HG02885 (cell line): ENCODE measurements around the gene PRRT4.

ENCODE experiments used
- ATAC-seq: cut with Tn5 transposase; IDR thresholded peaks from one replicate; pipeline ENCODE4 v1.9.1; 2021; ENCODE audit warnings: mild to moderate bottlenecking; ENCODE audit not compliant: unreplicated experiment, poor library complexity

The PRRT4 gene

DNA sequence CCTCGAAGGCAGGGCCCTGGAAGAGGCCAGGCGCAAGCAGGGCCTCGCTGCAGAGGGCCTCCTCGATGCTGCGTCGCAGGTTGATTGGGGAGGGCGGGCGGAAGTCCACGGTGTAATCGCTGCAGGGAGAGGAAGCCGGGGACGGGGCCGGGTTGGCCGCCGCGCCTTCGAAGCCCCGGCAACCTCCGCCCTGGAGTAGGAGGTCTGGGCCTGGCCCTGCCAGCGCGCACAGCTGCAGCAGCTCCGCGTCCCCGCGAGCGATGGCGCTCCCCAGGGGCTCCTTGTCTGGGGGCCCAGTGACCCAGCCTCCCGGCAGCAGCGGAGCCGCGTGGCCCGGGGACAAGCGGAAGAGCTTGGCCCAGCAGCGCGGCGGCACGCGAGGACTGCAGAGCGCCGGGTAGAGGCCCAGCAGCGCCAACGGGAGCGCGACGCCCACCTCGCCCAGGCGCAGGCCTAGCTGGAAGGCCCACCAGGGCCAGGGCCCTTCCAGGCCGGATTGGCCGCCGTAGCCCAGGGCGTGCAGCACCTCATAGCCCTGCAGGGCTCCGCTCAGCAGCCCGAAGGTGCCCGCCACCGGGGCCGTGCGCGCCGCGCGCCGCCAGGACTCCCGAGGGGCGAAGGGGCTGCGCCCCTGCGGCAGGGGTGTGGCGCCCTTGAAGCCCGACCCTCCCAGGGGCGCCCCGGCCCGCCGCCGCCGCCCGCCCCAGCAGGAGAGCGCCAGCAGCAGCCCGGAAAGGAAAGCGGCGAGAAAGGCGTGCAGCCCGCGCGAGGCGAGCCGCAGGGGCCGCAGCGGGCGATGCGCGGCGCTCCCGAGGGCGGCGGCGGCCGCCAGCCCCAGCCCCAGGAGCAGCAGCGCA lies 10.0 kb downstream of the PRRT4 start:
- no peak for ATAC-seq

DNA sequence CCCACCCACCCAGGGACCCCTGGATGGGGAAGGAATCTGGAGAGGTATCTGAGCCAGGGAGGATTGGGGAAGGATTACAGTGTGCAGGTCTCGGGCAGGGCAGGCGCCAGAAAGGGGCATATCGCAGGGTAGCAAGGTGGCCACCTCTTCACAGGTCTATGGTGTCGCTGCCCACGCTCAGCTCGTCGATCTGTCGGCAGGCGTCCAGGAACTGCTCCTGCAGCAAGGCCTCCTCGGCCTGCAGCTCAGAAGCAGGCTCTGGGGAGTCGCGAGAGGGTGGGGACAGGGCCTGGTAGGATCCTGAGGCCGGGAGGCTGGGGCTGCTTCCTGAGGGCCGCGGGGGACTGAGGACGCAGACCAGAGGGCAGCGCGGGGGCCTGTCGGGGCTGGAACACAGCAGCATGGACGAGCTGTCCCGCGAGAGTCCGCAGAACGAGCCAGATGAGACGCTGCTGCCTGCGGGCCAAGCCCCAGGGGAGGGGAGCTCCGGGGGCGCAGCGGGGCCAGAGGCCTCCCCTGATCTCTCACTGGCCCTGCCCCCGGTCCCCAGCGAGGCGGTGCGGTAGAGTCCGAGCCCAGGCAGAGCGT lies 10.7 kb downstream of the PRRT4 start:
- no peak for ATAC-seq

DNA sequence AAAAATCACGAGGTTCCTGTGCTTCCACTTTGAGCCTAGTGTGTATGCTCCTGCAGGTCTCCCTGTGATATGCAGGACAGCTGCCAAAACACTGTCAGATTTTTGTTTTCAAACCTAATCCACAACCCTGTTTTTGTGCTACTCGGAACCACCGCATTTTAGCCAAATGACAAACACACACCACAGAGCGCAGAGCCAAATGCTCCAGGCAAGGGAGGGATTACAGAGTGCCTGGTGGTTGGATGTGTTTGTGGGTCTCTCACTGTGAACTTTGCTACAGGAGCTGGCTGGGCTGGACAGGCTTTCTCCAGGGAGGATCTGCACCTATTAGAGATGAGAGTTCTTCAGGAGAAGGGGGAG lies 12.0 kb downstream of the PRRT4 start:
- no peak for ATAC-seq

DNA sequence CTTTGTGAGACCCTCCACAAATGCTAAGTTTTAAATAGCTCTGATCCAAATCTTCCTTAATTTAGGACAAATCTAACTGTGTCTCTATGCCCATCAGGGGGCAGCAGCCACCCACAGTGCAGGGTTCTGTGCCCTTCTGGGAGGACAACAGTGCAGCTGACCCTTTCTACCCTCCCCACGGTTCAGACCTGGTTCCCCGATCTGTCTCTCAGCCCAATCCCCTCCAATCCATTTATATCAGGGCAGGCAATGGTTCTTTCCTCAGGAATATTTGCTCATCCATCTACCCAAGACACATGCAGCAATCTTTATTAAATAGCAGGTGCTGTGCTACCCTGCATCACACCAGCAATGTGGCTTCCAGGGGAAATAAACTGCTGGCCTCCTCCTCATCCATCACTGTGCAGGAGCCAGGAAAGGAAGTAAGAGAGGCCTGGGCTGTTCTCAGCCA lies 13.8 kb downstream of the PRRT4 start:
- ATAC-seq: no peak

DNA sequence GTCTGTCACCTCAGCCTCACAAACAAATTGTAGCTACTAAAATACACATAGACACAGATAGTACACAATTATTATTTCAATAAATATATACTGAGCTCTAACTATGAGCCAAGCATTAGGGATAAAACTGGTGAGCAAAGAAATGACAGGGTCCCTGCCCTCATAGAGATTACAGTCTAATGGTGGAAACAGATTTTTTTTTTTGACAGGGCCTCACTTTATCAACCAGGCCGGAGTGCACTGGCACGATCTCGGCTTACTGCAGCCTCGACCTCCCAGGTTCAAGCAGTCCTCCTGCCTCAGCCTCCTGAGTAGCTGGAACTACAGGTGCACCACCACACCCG lies 17.1 kb downstream of the PRRT4 start:
- ATAC-seq: no peak

DNA sequence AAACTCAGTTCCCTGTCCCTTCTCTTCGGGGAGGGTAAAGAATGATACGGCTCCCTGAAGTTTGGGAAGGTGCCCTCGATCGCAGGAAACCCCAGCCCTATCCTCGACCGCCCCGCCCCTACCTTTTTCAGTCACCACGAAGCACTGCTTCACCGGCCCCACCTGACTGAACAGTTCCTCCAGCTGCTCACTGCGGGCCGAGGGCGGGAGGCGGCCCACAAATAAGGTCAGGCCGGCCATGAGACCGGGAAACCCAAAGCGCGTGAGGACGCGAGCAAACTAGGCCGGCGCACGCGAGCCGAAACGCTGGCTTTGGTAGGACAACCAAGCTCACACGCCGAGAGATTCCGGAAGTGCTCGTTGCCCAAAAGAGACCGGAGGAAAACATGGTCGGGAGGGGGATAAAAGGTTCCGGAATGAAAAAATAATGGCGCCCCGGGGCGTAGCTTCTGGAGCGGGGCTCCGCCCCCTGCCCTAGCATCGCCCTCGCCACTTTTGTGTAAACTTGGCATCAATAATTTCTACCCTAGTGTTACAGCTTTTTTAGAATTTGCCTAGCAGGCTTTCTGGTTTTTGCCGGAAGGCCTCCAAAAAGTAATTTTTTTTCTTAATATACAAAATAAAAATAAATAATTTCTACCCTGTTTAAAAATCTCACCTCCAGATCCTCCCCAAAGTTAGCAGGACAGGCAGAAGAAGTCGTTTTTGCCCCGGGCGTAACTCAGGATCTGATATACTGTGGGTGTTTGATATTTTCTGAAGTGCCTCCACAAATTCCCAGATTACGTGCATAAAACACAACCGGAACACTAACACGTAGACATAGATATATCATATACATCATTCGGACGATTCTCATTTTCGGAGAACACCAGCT lies 17.7 kb downstream of the PRRT4 start, which contains the start of gene RBM28:
Gene RBM28 (minus strand): TSS at position 355 of the 877 bp plus-strand sequence. CDS start 115 bp downstream, at position 240.
- ATAC-seq: peak; percentile 94

DNA sequence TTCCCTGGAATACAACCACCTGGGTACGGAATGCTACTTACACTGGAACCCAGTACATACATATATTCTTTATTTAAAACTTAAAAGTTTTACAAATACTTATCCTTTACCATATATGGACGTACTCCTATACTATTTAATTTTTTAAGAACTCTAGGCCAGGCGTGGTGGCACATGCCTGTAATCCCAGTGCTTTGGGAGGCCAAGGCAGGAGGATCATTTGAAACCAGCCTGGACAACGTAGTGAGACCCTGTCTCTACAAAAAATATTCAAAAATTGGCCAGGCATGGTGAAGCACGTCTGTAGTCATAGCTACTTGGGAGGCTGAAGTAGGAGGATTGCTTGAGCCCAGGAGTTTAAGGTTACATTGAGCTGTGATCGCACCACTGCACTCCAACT lies 19.8 kb downstream of the PRRT4 start:
- no peak for ATAC-seq

DNA sequence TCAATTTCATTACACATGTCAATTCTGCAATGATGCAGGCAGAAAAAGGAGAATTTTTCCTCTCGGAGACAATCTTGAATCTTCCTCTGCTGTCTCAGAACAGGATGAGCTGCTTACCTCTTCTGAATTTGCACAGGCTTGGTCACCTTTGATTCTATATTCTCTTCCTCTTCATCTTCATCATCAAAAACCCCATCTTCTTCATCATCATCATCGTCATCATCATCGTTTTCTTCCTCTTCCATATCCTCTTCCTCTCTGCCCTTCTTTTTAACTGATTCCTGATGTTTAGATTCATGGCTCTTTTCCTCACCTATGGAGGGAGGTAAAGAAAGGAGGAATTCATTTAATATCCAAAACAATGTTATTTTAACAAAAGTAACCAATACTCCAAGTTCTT lies 25.8 kb downstream of the PRRT4 start:
- ATAC-seq: no peak

DNA sequence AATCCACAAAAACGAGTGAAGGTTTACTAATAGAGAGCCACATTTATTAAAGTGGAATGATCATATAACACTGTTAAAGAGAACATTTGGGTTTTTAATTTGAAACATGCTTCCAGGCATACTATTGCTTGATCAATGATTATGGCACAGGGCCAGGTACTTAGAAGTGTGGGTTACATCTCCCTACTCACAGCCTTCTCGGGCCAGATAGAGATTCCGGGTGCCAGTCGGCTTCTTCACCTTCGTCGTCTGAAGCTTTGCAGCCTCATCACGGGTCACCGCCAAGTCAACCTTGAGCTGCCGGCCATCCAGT lies 37.2 kb downstream of the PRRT4 start:
- ATAC-seq: no peak

DNA sequence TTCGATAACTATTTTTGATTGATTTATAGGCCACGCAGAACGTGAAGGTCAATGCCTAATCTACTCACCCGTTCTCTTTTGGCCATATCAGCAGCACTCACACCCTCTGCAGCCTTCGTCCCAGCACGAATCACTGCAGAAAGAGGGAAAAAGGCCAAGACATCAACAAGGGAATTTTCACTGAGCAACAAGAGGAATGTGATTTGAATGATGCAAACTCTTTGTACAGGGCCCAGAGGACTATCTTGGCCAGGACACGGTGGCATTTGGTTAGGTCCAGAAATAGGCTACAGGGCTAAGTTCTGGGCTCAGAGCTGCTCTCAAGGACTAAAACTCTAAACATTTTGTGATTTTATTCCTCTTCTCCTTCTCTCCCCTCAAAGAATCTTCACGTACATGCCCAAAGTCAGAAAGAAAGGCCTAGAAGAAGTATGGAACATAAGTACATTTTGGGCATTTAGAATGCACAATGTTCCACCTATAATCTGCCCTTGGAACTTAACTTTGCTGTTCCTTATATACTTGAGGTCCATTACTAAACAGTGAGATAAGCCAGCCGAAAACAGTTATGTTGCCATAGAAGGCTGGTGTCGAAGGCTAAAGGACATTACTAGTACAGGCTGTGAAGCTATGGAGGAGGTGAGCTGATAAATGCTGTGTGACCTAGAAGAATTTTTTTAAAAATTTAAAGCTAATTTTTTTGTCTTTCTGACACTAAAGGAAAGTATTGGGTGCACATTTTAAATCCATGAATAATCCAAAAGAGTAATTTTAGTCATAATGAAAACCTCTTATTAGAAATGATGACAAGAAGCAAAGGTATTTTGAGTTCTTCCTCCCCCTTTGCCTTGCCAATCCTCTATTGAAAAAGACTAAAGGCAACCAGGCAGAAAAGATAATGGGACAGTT lies 37.8 kb downstream of the PRRT4 start:
- no peak for ATAC-seq

DNA sequence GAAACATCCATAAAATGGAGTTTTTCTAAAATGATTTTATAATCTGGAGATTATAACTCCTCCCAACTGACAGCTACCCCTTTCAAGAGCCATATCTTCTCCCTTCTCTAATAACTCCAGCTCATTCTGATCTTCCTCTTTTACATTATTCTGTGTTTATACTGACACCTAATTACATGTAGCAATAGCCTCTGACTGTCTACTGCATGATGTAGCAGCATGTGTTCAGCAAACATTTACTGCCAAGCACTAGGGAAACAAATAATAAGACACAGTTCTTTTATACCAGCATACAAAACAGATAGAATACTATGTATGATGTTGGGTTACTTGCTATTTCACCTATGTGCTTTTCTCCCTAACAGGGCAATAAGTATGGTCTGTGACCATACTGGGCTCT lies 38.5 kb downstream of the PRRT4 start:
- ATAC-seq: no peak

DNA sequence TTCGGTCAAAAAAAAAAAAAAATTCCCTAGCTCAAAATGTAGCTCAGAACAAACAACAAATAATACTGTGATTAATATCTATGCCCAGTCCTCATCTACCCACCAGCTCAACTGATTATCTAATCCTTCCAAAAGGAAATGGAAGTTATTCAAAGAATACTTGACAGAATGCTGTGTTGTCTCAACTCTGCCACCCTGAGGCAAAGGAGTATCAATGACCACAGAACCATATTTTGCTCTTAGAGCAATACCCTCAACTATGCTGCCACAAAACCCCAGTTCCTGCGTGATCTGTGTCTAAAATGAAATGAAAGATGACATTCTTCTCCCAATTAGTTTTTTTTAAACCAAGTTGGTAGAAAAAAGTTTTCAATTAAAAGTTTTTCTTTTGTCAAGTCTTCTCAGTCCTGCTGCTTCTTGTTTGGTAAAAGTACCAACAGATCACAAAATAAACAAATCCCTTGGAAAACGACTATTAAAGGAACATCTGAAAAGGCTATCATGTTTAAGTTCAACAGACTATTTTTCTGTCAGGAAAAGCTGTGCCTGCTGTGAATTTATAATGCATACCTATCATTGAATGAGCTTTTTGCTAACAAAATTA lies 39.3 kb downstream of the PRRT4 start:
- ATAC-seq: no peak

DNA sequence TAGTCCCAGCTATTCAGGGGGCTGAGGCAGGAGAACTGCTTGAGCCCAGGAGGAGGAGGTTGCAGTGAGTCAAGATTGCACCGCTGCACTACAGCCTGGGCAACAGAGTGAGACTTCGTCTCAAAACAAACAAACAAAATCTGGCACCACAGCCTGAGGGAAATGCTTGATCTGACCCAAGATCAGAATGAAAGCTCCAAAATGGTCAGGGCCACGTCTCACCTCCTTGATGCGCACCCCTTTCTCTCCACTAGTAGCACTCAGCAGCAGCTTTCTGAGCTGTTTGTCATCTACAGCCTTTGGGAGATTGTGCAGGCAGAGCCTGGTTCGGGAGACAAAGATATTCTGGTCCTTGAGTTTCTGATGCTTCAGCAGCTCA lies 40.5 kb downstream of the PRRT4 start:
- no peak for ATAC-seq

DNA sequence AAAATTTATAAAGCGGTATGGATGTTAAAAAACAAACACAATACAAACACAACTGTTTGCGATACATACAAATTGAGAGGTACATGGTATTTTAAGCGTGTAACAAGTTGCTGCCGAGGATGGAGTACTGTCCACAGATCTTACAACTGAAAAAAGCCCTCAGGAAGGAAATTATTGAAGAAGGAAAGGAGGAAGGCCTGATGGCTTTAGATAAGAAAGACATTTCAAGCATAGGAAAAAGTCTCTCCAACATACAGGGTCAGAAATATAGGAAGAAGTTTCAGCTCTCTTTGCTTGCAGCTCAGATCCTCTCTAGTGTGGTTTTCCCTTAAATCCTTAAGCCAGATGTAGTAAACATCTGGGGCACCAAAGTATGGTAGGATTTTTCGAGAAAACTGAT lies 42.8 kb downstream of the PRRT4 start:
- no peak for ATAC-seq

DNA sequence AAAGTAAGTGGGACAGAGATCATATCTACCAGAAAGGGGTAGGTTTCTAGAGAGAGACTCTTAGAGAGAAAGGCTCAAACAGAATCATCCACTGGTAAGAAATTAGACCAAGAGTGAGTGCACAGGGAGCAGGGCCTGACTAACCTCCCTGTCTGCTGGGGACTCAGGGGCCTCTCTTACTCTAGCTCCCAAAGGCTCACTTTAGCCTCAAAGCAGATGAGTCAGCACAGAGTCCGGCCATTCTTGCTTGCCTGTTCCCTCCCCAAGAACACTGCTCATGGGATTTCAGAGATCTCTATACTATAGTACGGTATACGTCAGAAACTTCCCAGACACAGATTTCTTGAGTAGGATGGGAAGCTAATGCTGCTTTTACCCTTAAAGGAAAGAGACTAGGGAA lies 50.5 kb downstream of the PRRT4 start:
- ATAC-seq: no peak

DNA sequence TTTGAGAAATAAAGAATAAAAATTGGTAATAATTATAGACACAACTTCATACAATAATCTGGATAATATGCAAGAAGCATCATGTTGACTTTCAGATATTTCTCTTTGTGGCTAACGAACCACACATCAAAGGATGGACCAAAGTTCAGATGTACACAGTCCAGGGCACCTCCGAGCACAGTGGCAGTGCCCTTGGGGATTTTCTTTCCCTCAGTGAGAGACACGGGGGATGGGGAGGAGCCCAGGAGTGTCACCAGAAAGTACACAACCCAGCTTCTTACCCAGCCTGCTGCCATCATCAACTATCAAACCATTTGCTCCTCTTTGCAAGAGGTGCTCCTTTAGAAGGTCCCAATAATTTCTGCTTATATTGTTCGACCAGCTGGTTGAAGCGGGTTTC lies 51.0 kb downstream of the PRRT4 start:
- no peak for ATAC-seq

DNA sequence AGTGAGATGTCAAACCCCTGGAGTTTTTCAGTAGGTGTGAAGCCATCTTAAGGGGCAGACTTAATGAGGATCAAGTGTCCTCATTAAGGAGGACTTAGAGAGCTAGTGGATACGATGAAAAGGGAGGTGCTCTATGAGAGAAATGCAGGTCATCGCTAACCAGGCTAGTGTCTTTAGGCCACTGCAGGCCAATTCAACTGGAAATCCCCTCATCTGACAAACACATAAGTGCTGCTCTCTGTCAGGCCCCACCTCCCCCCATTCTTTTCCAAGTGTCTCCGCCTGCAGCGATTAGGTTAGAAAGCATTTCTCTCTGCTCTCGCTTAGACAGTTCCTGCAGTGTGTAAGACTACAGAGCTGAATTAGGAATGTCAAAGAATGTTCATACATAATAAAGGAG lies 51.5 kb downstream of the PRRT4 start:
- ATAC-seq: no peak

DNA sequence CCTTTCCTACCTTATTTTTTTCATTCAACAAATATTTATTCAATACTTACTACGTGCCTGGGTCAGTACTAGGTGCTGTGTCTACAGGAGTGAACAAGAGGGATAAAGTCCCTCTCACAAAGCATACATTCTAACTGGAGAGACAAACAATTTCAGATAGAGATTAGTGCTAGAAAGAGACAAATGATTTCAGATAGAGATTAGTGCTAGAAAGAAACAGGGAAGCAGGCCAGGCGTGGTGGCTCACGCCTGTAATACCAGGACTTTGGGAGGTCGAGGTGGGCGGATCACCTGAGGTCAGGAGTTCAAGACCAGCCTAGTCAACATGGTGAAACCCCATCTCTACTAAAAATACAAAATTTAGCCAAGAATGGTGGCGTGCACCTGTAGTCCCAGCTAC lies 52.4 kb downstream of the PRRT4 start:
- no peak for ATAC-seq

DNA sequence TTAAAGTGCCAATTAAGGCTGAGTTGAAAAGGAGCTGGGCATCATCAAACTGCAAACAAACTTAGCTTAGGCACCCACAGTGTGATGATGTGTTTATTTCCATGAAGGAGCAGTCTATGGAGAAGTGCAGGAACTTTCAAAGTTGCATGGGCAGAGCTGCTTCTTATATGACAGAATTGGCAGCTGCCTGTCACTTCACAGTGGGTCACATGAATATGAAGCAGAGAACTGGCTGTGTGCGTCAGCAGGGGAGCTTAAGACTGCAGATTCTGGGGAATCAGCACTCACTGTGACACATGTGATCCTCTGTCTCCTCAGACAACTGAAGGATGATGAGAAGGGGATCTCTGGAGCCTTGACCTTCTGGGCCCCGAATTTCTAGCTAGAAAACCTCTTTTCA lies 54.4 kb downstream of the PRRT4 start:
- ATAC-seq: no peak

DNA sequence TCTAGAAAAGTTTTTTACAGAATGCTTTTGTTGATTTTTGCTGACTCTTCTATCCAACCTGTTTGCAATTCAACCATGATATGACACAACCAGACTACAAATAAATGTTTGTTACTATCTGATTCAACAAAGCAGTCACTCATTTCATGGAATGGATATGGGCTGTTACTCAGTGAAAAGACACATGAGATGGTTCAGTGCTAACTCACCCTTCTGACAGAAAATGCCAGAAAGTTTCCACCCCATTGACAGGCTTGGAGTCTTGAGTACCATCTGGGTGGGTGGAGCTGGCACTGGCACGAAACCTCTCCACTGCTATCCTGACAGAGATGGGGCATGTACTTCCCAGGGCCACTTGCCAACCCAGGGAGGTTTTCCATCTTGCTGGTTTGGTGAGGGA lies 57.3 kb downstream of the PRRT4 start:
- no peak for ATAC-seq
